Small intestine (tissue), 7 donors: ENCODE measurements around the gene NPFFR1. TPM values are rescaled to one million over a fixed set of nuclear protein-coding genes. Genes with fewer than 3 reads are reported as not detected.

Experiments used
- DNase-seq, 2 donors: peaks; one replicate each; pipeline versions ENCODE4 v3.0.0 to v3.0.0-alpha.2; 2013
- FAIRE-seq: peaks from 2 replicates; lab custom pipeline; 2012; peaks lifted over from hg19 to GRCh38; lab: Jason Lieb, UNC
- H3K27ac ChIP-seq, 3 donors: one replicate each; pipeline ENCODE4 v1.5.1; 2013; ENCODE audit warnings: low read length in 2 of 3, mild to moderate bottlenecking in 2 of 3, control low read depth in 1 of 3, inconsistent platforms in 1 of 3, low read depth in 1 of 3, moderate library complexity in 1 of 3
- H3K27me3 ChIP-seq, 3 donors: one replicate each; pipeline ENCODE4 v1.6.1; 2013; ENCODE audit warnings: low read length in 3 of 3, inconsistent platforms in 1 of 3; ENCODE audit not compliant: control insufficient read depth in 3 of 3, insufficient read depth in 3 of 3
- H3K36me3 ChIP-seq, 3 donors: one replicate each; pipeline ENCODE4 v1.6.1; 2013; ENCODE audit warnings: low read length in 3 of 3, inconsistent platforms in 1 of 3, low read depth in 1 of 3, mild to moderate bottlenecking in 1 of 3, moderate library complexity in 1 of 3; ENCODE audit not compliant: control insufficient read depth in 3 of 3, insufficient read depth in 2 of 3
- H3K4me1 ChIP-seq, 3 donors: one replicate each; pipeline ENCODE4 v1.6.1; 2013; ENCODE audit warnings: low read length in 2 of 3, inconsistent platforms in 1 of 3, low read depth in 1 of 3, mild to moderate bottlenecking in 1 of 3, moderate library complexity in 1 of 3; ENCODE audit not compliant: control insufficient read depth in 3 of 3, insufficient read depth in 2 of 3
- H3K4me3 ChIP-seq, 3 donors: one replicate each; pipeline ENCODE4 v1.5.1; 2013; ENCODE audit warnings: low read length in 3 of 3, control low read depth in 1 of 3, inconsistent platforms in 1 of 3, low read depth in 1 of 3, mild to moderate bottlenecking in 1 of 3, moderate library complexity in 1 of 3
- H3K9me3 ChIP-seq, 2 donors: one replicate each; pipeline ENCODE4 v1.6.1; 2013; ENCODE audit warnings: low read depth in 1 of 2, low read length in 1 of 2; ENCODE audit not compliant: control insufficient read depth in 2 of 2, insufficient read depth in 1 of 2
- WGBS, 3 donors: extraction: QIAGEN DNeasy Blood & Tissue Kit; methylation state at CpG; one replicate each; pipeline ENCODE4 v1.1.7; 2013; 5-methylcytosine and 5-hydroxymethylcytosine counted together
- polyA plus RNA-seq, 4 donors: library from polyadenylated mRNA; stranded (reverse) in 3 of 4; unstranded in 1 of 4; fragments of 200-250 nt in 3 of 4; fragments of 120-200 nt in 1 of 4; gene quantifications; one replicate each; pipeline versions ENCODE4 v1.2.1 to v1.2.3, GENCODE V29; 2013
- donor health status: healthy with polysubstance abuse.
- donor health status: control.
- donor health status: control.
- donor health status: Bipolar disorder and iron deficiency.
- donor health status: healthy.

Gene NPFFR1
- polyA plus RNA-seq, 4 donors = 0.06 to 0.22 TPM; not detected in 2

- no peak for DNase-seq
- 80 to 86% (median 82%) methylated on average over 5 of the region's 5 CpGs for WGBS, 3 donors
- Histone ChIP-seq H3K36me3 (no peaks in the 10 kb centered on the region), H3K4me3 (no peak overlapping the region), H3K4me1 (no peaks in the 10 kb centered on the region), H3K27me3 (peaks cover 0 to 7% (median 0%) of the 10 kb centered on the region in 3 donors), H3K9me3 (peaks cover 0 to 5% of the 10 kb centered on the region in 2 donors), H3K27ac (no peak overlapping the region)
- no peak for FAIRE-seq
These were observed 8.2 kb upstream of the NPFFR1 start for GRCh38 chr10:70292004-70292403.

GRCh38 chr10:70289739-70290138 lies 5.9 kb upstream of the NPFFR1 start:
- Histone ChIP-seq H3K4me3 (no peak overlapping the region), H3K27me3 (peaks cover 0 to 13% (median 3%) of the 10 kb centered on the region in 3 donors), H3K4me1 (no peaks in the 10 kb centered on the region), H3K9me3 (peaks cover 0 to 5% of the 10 kb centered on the region in 2 donors), H3K27ac (no peak overlapping the region), H3K36me3 (no peaks in the 10 kb centered on the region)
- 75 to 92% (median 86%) methylated on average over 7 of the region's 7 CpGs for WGBS, 3 donors
- FAIRE-seq (no peak), DNase-seq (no peak)

GRCh38 chr10:70286616-70287015 lies 2.8 kb upstream of the NPFFR1 start:
- peaks cover 6 to 40% (median 18%) of the 10 kb centered on the region in 3 donors for H3K27me3 ChIP-seq
- H3K27ac ChIP-seq = no peak overlapping the region
- DNase-seq (no peak), FAIRE-seq (no peak)
- H3K9me3 ChIP-seq = peaks cover 0 to 5% of the 10 kb centered on the region in 2 donors
- no peaks in the 10 kb centered on the region for H3K36me3 ChIP-seq
- peaks cover 0 to 4% (median 2%) of the 10 kb centered on the region in 3 donors for H3K4me1 ChIP-seq
- WGBS, 3 donors = 90 to 92% (median 90%) methylated on average over 6 of the region's 6 CpGs
- no peak overlapping the region for H3K4me3 ChIP-seq

- FAIRE-seq (no peak), DNase-seq (no peak)
- no peak overlapping the region for H3K4me3 ChIP-seq
- peaks cover 0 to 4% (median 2%) of the 10 kb centered on the region in 3 donors for H3K4me1 ChIP-seq
- H3K27me3 ChIP-seq = peaks cover 6 to 48% (median 23%) of the 10 kb centered on the region in 3 donors
- no peak overlapping the region for H3K27ac ChIP-seq
- no peaks in the 10 kb centered on the region for H3K9me3 ChIP-seq
- no peaks in the 10 kb centered on the region for H3K36me3 ChIP-seq
- 87 to 98% (median 95%) methylated on average over 2 of the region's 2 CpGs for WGBS, 3 donors
These were observed 1.6 kb upstream of the NPFFR1 start for GRCh38 chr10:70285476-70285831.

GRCh38 chr10:70284542-70285475 lies 1.0 kb upstream of the NPFFR1 start:
- H3K27me3 ChIP-seq = peaks cover 6 to 48% (median 23%) of the 10 kb centered on the region in 3 donors
- no peaks in the 10 kb centered on the region for H3K36me3 ChIP-seq
- DNase-seq = no peak
- no peak overlapping the region for H3K4me3 ChIP-seq
- H3K27ac ChIP-seq = no peak overlapping the region
- WGBS, 3 donors = 63 to 69% (median 64%) methylated on average over 4 of the region's 4 CpGs
- no peaks in the 10 kb centered on the region for H3K9me3 ChIP-seq
- peaks cover 0 to 4% (median 2%) of the 10 kb centered on the region in 3 donors for H3K4me1 ChIP-seq
- FAIRE-seq = no peak

- H3K9me3 ChIP-seq = no peaks in the 10 kb centered on the region
- DNase-seq (no peak), FAIRE-seq (no peak)
- H3K4me3 ChIP-seq = no peak overlapping the region
- H3K4me1 ChIP-seq = peaks cover 0 to 4% (median 2%) of the 10 kb centered on the region in 3 donors
- 61 to 100% (median 61%) methylated on average over 1 of the region's 1 CpG for WGBS, 3 donors
- H3K27ac ChIP-seq = no peak overlapping the region
- no peaks in the 10 kb centered on the region for H3K36me3 ChIP-seq
- peaks cover 6 to 44% (median 23%) of the 10 kb centered on the region in 3 donors for H3K27me3 ChIP-seq
These were observed 746 bp downstream of the NPFFR1 start for GRCh38 chr10:70283071-70283444.

- peaks cover 0 to 4% (median 2%) of the 10 kb centered on the region in 3 donors for H3K4me1 ChIP-seq
- WGBS, 3 donors = 69 to 75% (median 69%) methylated on average over 1 of the region's 1 CpG
- H3K4me3 ChIP-seq = no peak overlapping the region
- no peak overlapping the region for H3K27ac ChIP-seq
- DNase-seq (no peak), FAIRE-seq (no peak)
- H3K36me3 ChIP-seq = no peaks in the 10 kb centered on the region
- H3K9me3 ChIP-seq = no peaks in the 10 kb centered on the region
- peaks cover 6 to 54% (median 23%) of the 10 kb centered on the region in 3 donors for H3K27me3 ChIP-seq
These were observed 2.2 kb downstream of the NPFFR1 start for GRCh38 chr10:70281609-70282008.

- Histone ChIP-seq H3K27ac (no peak overlapping the region), H3K27me3 (peaks cover 6 to 52% (median 20%) of the 10 kb centered on the region in 3 donors), H3K4me3 (no peak overlapping the region), H3K36me3 (no peaks in the 10 kb centered on the region), H3K9me3 (peaks cover 0 to 2% of the 10 kb centered on the region in 2 donors), H3K4me1 (peaks cover 0 to 4% (median 2%) of the 10 kb centered on the region in 3 donors)
- DNase-seq (no peak), FAIRE-seq (no peak)
- 81 to 91% (median 81%) methylated on average over 6 of the region's 6 CpGs for WGBS, 3 donors
These were observed 3.7 kb downstream of the NPFFR1 start for GRCh38 chr10:70280099-70280498.
